Limb (tissue), 2 donors: ENCODE measurements around the gene TMEM51.
A peak's percentile ranks its signal among the peaks of the same experiment; 100 is the strongest.

Experiments
- DNase-seq, 2 donors: peaks; one replicate each; pipeline ENCODE4 v3.0.0-alpha.2; 2016; ENCODE audit errors: extremely low spot score in 2 of 2

The TMEM51 gene, protein sequence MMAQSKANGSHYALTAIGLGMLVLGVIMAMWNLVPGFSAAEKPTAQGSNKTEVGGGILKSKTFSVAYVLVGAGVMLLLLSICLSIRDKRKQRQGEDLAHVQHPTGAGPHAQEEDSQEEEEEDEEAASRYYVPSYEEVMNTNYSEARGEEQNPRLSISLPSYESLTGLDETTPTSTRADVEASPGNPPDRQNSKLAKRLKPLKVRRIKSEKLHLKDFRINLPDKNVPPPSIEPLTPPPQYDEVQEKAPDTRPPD

DNA sequence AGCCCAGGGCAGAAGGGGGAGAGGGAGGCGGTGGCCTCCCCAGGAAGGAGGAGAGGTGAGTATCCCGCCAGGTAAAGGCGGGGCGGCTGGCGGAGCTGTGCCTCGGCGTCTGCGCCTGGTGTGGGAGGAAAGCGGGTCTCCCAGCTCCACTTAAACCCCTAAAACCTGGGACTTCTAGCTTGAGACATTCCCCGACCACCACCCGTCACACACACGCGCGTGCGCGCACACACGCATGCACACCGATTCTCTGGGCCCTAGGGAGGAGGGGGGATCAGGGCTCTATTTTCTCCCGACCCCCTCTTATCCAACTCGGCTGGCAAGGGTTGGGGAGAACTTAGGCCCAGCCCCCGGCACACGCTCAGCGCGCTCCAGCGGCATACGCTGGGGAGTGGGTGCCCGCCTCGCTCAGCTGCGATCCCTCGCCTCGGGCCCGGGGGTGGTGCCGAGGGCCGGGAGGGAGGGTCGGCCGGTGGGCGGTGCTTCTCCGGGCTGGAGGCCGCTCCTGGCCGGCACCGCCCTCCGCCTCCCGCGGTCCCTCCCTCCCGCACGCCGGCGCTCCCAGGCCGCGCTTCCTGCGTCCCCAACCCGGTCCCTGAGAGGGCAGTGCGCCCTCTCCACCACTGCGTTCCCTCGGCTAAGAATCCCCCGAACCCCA lies at the start of gene TMEM51:
Gene TMEM51 (plus strand): TSS at position 564 of the 658 bp plus-strand sequence. CDS start 61,341 bp downstream, outside the sequence.
- peak; percentile 45 to 86 for DNase-seq

DNA sequence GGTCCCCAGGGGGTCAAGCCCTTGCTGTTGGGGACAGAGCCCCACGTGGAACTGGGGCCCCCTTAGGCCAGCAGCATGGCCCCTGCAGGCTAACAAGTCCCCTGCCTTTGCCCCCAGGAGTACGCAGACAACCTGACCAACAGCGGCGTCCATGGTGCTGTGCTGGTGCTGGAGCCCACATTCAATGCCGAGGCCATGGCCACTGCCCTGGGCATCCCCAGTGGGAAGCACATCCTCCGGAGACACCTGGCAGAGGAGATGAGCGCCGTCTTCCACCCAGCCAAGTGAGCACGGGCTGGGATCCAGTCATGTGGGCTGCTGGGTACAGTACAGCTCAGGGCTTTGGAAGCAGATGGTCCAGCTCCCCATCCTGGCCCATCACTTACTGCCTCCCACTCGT lies 49.6 kb upstream of the TMEM51 start:
- no peak for DNase-seq

DNA sequence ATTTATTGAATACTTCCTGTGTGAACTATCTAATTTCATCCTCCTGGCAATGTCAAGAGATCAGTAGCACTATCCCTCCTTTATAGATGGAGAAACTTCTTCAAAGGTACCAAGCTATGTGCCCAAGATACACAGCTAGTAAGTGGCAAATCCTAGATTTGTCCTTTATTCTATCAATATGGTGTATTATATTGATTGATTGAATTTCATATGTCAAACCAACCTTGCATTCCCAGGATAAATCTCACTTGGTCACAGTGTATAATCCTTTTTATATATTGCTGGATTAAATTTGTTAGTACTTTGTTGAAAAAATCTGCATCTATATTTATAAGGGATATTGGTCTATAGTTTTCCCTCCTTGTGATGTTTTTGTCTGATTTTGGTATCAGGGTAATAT lies 48.8 kb upstream of the TMEM51 start:
- DNase-seq, result no peak

DNA sequence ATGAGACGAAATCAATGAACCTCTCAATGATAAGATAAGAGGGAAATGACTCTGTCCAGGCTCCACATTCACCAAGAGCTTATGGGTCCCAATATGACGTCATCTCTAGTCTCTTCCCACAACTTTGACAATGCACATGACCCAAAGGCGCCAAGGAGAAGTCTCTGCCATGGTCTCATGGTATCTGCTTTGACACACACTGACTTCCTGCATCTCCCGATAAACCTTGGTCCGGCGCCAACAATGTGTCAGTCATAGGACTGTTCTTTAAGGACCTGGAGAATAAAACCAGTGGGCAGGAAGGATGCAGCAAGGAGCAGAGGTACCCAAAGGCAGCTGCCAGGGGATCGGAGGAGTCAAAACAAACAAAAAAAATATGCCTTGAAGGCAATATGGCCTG lies 46.9 kb upstream of the TMEM51 start:
- DNase-seq, result no peak

DNA sequence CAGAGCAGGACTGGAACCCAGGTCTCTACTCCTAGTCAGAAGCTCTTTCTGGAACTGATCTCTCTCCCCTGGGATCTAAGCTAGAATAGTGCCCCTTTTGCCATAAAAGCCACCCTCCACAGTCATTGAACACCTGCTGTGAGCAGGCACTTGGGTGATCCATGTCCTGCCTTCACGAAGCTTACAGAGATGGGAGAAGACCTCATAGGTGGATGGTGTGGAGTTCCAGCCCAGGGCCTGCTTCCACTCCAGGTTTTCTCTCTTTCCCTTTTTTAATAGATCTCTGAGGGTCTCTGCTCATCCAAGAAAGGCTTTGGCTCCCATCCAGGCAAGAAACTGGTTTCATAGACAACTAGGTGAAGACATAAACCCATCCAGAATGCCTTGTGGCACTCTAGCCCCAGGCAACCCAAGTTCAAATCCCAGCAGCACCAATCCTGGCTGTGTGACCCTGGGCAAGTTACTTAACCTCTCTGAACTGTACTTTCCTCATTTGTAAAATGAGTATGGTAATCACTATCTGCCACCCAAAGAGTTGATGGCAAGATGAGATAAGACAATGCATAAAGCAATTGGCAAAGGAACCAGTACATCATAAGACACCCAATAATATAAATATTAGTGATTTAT lies 46.4 kb upstream of the TMEM51 start:
- DNase-seq, result no peak

DNA sequence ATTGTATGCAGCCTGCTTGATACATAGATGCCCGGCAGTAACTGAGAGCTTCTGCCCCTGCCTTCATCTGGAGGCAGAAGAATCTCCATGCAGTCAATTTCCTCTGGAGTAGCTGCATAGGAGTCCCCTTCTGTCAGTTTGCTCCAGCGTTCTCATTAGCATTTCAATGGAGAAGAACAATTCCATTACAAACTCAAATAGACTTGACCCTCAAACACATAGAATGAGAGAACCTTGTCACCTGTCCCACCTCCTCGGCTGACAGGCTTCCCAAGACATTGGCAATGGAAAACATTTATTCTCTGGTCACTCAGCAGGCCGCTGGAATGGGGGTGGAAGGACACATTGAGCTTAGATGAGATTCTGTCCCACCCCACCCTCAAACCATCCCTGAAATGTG lies 45.6 kb upstream of the TMEM51 start:
- no peak for DNase-seq

DNA sequence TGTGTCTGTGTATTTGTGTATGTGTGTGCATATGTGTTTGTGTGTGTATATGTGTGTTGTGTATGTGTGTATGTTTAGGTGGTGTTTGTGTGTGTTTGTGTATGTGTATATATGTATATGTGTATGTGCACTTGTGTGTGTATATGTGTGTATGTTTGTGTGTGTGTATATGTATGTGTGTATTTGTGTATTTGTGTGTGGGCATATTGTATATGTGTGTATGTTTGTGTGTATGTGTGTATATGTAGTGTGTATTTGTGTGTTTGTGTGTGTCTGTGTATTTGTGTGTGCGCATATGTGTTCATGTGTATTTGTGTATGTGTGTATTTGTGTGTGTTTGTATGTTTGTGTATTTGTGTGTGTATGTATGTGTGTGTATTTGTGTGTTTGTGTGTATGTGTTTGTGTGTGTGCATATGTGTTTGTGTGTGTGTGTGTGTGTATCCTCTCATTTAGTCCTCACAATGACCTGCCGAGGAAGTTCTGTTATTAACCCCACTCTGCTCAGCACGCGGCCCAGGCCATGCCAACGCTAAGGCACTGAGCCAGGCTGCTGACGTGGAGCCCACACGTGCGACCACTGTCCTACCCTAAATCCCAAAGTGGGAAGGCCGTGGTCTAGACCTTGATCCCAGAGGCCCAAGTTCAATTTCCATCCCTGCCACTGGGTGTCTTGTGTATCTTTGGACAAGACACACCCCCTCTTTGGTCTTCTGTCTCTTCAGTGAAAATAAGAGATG lies 43.2 kb upstream of the TMEM51 start:
- no peak for DNase-seq

DNA sequence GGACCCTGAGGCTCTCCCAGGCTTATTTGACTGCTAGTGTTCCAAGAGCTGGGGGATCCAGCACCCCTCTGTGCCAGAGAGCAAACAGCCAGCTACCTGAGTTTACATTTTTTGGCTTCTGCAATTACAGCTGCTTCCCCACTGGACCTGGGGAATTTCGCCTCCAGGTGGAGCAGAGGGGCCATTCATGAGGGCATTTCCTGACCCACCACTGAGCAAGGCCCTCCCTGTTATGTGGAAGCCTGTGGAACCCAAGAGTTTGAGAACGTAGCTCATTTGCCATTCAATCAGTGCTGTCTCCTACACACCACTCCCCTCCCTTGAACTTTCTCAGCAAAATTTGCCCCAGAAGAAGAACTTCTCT lies 42.7 kb upstream of the TMEM51 start:
- DNase-seq, result no peak

DNA sequence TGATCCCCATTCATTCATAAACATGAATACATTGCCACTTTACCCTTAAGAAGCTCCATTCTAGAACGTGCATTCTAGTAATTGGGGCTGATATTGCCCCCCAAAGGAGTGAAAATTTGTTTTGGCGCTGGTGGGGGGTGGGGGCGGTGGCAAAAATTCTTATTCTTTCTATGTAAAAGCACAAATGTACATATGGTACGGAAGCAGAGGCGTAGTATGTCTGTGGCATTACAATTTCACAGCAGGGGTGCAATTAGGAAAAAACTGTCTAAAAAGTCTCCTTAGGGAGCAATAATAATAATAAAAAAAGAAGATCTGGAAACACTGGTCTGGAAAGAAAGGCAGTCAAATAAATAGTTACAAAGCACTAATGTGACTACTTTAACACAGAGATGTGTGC lies 40.4 kb upstream of the TMEM51 start:
- no peak for DNase-seq

DNA sequence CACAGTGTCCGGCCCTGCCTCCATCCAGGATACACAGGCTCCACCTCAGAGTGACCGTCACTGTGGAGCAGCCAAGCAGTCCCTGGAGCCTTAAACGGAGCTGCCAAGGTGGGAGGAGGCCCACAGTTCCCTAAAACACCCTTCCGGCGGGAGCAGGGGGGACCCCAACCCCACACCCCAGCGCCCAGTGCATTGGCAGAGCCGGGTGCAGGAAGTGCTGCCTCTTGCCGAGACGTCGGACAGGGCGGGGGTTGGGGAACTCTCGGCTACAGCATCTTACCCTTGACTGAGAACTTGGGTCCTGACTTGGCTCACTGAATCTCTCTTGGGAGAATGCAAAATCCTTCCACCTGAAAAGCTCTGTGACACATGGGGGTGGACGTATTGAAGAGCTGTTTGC lies 38.7 kb upstream of the TMEM51 start:
- no peak for DNase-seq

DNA sequence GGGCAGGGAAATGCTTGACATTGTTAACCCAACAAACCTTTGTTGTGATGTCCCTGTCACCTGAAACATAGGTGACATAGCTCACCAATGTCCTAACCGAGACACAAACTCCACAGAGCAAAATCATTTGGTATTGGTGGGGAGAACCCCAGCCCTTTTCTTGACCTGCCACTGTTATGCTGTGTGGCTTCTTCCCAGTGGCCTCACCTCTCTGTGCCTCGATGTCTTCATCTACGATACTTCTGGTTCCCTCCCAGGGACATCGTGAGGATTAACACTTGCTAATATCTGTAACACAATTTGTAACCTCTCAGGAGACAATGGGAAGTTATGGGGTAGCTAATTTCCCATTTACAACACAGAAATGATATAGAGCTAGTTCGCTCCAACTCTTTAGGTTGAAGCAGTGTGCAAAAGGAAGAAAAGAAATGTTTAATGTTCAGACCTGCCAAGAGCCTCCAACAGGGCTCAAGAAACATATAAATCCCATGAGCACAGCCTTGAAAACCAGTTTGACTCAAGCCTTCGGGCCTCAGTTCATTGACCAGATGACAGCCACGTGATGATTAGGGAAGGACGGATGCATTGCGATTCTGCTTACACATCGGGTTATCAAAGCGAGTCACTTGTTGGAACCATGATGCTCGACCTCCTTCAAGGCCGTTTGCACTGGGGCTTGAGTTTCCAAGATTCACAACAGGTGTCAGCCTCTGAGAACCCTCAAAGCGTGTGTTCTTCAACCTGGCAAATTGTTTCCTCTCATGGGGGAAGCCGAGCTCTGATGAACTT lies 37.8 kb upstream of the TMEM51 start:
- no peak for DNase-seq

DNA sequence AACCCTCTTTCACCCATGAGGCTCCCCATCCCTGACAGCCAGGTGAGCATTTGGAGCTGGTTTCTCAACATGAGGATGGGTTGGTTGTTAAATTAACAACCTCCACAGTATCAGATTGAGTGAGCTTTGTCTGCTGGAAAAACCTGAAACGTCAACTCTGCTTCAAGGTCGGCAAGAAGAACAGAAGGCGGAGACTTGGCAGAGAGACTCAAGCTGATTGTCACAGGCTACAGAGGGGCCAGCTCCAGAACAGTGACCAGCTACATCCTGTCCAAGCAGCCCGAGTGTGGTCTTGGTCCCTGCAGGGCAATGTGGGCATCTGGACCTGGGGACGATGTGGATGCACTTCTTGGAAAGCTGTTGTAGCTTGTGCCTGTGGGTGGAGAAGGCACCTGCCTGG lies 36.6 kb upstream of the TMEM51 start:
- no peak for DNase-seq

DNA sequence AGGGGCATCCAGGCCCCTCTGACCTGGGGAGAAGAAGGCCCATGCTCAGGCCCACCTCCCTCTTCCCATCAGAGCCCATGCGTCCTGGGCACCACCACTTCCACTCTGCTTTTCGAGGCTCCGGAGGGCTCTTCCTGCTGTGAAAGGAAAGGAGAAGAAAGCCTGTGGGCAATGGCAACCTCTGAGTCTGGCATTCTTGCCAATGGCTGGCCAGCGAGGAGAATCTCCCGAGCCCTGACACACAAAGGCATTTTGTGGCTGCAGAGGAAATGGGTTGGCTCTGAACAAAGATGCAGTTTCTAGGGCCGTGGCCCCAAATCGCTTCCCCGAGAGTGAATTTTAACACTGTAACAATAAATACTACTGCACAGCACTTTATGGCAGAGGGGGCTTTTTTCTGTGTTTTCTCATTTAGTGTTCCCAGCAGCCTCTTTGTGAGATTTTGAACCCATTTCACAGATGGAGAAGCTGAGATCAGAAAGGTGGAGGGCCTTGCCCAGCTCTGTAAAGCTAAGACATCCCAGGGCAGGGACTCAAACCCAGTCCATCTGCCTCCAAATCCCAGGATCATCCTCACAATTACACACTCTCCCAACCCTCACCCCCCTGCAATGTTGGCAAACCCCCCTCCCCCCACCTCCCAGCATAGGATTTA lies 35.7 kb upstream of the TMEM51 start:
- no peak for DNase-seq

DNA sequence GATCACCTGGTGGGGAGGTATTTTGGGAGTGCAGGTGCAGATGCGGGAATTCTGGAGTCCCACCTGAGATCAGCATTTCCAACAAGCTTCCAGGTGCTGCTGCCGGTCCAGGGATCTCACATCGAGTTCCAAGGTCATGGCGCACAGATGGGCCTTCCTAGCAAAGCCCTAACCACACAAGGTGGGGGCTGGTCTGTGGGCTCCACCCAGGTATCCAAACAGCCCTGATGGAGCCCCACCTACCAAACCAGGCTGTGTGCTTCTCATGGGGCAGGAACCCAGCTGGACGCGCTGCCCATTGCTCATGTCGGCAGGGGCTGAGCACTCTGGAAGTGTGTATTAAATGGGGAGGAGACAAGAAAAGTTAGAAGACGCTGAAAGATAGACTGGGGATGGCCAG lies 35.0 kb upstream of the TMEM51 start:
- DNase-seq, result no peak

DNA sequence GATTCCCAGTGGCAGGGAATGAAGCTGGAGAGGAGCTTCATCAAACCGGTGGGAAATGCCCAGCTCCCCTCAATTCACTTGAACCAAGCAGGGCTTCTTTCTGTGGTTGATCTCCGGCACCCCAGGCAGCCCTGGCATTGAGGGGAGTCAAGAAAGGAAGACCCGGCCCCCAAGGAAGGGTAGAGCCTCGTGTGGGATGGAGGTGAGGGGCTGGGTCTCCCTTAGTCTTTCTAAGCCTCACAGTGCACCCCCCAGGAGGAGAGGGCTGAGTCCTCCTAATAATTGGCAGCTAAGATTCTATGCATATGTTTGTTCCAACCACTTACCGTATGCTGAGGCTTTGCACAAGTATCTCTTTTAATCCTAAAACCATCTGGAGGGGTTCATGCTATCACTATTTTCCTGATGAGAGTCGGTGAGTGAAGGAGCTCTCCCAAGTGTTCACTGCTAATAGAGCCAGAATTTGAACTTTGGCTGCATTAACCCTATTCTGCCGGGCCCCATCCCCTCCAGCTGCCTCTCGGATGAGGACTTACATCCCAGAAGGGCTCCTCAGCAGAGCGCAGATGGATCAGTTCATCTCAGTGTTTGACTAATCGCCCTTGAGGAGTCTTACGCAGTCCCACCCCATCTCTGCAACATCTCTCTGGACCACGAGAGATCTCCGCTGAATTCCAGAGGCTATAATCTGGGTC lies 33.1 kb upstream of the TMEM51 start:
- no peak for DNase-seq

DNA sequence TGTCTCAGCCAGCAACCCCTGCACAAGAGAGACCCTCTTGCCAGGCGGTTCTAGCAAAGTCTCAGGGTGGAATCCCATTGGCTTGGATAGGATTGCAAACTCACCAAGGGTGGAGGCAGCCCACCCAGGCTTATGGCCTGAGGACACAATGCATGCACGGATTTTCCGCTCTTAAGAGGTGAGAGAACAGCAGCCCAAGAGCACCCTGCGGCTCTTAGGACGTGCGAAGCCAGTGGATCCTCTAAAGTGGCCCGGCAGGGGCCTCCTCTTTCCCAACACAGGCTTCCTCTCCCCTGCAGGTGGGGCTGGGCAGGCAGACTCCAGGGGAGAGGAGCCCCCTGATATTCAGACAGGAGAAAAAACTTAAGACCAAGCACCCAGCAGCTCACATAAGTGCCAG lies 31.2 kb upstream of the TMEM51 start:
- DNase-seq, result no peak

DNA sequence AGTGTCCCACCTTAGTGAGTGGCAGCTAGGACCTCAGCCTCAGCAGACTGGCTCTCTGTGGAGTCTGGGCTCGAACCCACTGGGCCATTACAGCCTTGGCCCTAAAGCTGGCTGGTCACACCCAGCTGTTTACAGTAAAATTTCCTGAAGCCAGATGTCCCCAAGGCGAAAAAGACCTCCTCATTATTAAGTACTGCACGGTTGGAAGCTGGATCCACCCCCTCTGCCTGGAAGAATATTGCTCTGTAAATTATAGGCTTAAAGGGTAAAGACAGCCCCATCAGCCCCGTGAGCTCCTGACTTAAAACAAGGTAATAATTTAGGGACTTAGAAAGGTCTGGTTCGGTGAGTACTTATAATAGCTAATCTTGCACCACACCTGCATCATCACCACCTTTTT lies 30.3 kb upstream of the TMEM51 start:
- DNase-seq, result no peak

DNA sequence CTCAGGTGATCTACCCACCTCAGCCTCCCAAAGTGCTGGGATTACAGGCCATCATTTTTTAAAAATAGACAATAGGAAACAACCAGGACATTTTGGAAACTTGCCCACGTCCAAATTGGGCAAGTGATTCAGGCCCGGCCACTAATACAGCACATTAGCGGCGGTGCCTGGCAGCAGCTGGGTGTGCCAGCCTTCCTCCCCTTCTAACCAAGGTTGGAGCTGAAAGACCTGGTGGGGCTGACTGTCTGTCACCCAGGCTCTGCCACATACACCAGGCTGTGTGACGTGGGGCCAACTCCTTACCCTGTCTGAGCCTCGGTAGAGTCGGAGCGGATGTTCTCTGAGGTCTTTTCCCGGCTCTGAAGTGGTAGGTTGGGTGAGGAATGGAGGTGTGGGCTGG lies 29.6 kb upstream of the TMEM51 start:
- no peak for DNase-seq

DNA sequence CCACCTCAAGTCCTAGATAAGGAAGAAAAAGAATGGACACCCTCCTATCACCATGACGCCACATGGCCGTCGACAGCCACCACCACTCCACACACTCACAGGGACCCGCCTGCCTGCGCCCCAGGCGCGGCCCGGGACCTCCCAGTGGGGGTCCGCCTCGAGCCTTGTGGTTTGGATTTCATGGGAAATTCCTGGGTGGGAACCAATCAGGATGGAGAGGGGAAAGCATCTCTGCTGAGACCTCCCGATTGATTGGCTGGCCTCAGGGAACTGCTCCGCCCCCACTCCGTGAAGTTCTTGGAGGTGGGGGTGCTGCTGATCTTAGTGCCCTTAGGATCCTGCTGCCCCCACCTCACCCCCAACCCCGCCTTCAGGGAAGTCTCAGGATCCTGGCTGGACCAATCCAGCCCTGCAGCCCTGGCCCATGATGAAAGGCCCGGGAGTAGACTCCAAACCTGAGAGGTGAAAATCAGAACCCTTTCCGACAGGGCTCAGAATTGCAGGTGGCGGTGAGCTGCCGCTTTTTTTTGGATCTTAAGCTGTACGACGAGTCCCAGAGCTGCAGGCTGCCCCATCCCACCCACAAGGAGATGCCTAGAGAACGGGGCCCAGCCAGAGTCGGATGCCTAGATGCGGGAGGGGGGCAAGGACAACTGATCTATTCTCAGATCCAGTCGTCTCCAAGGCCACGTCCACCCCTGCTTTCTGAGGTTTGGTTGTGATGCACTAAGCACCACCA lies 29.0 kb upstream of the TMEM51 start:
- DNase-seq, result no peak
